ENCODE measurements around the gene RBMY1F. TPM values are rescaled to one million over a fixed set of nuclear protein-coding genes. Genes with fewer than 3 reads are reported as not detected.
"Not testable (repeated sequence)": the region's sequence is repeated elsewhere in the genome, so short reads cannot be mapped to it uniquely, and the experiment has no call there.

Gene RBMY1F
- not detected in 2 replicates for total RNA-seq (2014; rRNA removed; shearing (Covaris generic))
- polyA plus RNA-seq (2015; cell fraction: cytosol; rRNA removed), result not detected in 2 replicates
- not detected in 2 replicates for polyA plus RNA-seq (2015; cell fraction: nucleus; rRNA removed)

DNA sequence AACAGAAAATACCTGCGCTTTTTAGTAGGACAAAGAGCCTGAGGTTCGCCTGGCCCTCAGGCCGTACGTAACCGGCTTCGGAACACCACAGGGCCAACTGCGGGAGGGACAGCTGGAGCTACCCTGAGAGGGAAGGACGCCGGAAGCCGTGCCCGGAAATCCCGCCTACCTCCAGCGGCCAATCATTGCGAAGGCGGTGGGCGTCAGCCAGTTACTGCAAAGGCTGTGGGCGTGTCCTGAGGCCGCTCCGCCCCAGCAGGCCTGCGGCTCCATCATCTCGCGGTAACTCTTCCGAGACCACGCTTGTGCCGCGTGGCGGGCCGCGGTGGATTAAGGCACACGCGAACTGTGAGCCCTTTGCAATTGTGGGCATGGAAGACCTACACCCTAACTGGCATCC, at the start of gene RBMY1F:
Gene RBMY1F (minus strand): TSS at position 101 of the 400 bp plus-strand sequence. CDS start 1,954 bp downstream, outside the sequence.
- DNase-seq (ENCODE audit: low read depth), result not testable (repeated sequence)

DNA sequence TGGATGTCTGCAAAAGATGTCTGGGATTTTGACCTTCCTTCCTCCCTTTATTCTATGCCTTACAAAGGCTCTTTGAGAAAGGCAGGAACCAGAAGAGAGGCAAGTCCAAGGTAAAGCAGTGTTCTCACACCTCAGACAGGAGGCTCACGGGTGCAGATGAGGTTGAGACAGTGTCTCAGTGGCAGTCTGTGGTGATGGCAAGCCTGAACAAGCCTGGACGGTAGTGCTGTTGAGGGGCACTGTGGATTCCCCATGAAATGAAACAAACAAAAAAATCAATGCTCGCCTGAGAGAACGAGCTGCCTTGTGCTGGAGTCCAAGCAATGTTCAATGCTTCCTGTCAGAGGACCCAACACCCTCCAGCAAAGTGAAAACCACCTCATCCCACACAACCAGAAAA, 31.6 kb downstream of the RBMY1F start:
- not testable (repeated sequence) for DNase-seq (ENCODE audit: low read depth)

DNA sequence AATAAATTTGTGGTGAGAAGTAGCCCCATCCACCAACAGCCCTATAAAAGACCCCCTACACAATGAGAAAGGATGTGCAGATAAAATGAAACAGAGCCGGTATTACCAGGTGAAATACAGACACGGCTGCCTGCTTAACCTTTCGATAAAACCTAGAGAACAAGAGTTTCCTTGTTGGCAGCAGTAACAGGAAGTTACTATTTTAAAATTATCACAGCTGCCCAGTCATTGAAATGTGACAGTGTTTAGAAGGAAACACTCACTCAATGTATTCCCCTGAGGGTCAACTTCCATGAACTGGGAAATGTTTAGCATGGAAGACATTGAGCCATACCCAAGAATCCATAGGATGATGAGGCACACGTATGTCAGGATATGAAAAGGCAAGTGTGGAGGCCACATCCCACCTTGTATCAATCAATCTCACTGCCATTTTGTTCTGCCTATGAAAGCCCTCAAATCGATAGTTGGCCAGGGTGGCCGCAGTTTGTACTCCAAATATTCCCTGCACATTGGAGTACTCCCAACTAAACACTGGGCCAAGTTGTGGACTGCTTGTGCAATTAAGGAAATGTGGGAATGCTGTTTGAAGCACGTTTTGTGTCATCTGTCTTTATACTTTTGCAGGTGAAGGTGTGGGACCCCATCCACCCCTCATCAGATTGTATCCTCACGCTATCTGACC, 41.6 kb downstream of the RBMY1F start:
- not testable (repeated sequence) for DNase-seq (ENCODE audit: low read depth)

DNA sequence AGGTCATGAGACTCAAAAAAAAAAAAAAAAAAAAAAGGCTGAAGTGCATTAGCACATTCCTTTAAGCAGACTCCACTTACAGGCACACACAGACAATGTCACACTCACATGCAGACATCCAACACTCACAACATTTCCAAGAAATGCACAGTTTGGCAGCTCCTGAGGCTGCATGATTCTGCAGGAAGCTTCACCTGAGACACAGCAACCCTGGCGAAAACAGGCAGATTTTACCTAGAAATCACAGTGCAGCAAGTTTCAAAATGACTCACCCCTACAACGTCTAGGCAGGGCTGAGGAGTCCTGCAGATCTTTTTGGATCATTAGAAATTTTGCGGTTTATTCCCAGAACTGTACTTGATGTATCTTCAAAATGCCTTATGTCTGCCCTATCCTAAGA, 48.0 kb downstream of the RBMY1F start:
- DNase-seq (ENCODE audit: low read depth), result not testable (repeated sequence)

DNA sequence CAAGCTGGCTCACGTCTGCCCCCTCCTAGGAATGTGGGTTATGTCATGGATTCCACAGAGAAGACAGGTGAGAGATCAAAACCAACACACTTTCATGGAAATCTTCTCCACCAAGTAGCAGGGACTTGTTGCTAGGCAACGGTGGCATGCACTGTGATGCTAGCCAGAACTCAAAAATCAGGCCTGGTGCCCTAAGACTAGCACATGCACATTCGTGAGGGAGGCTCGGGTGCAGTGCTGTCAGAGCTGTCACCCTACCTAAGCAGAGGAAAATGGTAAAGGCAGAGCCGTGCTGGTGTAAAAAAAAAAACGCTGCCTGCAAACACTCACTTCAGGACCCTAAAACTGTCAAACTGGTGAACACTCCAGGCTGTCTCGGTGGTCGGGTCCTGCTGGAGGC, 52.2 kb downstream of the RBMY1F start:
- DNase-seq (ENCODE audit: low read depth), result not testable (repeated sequence)

Other genes starting within 250 kb of the RBMY1F start
- gene RBMY1J, start 220.5 kb upstream of the RBMY1F start, total RNA-seq (2014; rRNA removed; shearing (Covaris generic)), result not detected in 2 replicates